HG02642 (cell line): ENCODE results near the gene PKHD1.

Source experiments
- ATAC-seq: cut with Tn5 transposase; IDR thresholded peaks from one replicate; pipeline ENCODE4 v1.9.1; 2021; ENCODE audit warnings: mild to moderate bottlenecking; ENCODE audit not compliant: unreplicated experiment, poor library complexity

The PKHD1 gene

GRCh38 chr6:52046456-52046855 is 41.0 kb downstream of the PKHD1 start:
- no peak for ATAC-seq

- no peak for ATAC-seq
Observed at GRCh38 chr6:52045481-52045880, 41.9 kb downstream of the PKHD1 start.

- ATAC-seq, result no peak
Observed at GRCh38 chr6:52045033-52045432, 42.4 kb downstream of the PKHD1 start.

DNA sequence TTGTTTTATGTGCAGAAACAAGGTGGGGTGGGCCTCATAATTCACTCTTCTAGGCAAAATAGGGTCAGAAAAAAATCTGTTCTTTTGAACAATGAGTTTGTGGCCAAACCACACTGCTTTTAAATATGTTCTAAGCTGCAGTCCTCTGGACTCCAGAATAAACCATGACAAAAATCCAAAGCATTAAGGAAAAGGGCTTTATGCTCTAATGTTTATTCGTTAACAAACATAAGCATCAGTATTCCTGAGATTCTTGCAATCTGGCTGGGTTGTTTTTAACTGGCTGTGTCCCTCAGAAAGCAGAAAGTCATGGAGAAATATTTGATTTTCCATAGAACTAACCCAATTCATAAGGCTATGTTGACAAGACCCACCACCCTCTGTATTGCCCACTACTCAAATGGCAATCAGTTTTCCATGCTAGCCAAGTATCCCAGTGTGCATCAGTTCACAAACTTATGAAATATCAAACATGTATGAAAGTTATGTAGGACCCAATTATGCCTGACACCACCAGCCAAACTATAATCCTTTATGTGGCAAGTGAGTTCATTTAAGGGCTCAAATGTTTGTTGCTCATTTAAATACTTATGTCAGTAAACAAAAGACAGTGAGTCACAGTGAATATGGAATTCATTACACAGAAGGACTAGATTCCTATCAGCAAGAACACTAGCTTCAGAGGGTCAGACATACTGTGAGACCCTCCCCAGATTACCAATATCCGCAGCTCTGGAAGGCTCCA is 45.1 kb downstream of the PKHD1 start:
- no peak for ATAC-seq

- ATAC-seq, result no peak
Observed at GRCh38 chr6:52041134-52041533, 46.3 kb downstream of the PKHD1 start.

DNA sequence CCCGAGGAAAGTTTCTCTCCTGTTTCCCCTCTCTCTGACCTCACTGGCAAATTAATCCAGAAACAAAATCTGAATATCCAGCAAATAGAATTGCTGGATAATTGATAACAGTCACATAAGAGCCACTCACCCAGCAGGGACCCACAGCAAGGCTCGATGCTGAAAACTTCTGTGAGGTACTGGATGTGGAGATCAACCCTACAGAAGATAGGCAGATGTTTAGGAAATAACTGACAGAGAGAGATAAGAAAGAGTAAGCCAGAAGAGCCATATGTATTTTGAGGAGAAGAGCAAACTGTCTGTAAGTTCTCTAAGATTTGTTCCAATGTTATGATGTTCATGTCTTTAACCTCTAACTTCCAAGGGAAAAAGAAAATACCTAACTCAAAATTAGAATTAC is 59.7 kb downstream of the PKHD1 start:
- ATAC-seq, result no peak

GRCh38 chr6:52024451-52025068 is 62.9 kb downstream of the PKHD1 start:
- no peak for ATAC-seq

- no peak for ATAC-seq
Observed at GRCh38 chr6:52022675-52023074, 64.7 kb downstream of the PKHD1 start.

GRCh38 chr6:52020945-52021570 is 66.4 kb downstream of the PKHD1 start:
- ATAC-seq, result no peak

DNA sequence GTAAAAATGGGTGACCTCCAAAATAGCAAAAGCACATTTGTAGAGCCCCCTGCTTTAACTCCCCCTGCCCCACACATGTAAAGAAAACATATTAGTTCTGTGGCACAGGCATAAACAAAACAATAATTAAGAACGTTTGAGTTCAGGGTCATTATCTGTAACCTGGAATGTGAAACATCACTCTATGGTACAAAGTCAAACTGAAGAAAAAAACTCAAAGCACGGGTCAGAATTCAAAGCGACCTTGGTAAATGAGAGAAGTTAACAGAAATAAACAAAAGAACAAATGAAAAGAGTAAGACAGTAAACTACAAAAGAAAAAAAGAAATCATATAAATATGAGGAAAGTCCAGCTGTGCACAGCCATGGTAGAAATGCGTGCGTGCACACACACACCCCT is 67.5 kb downstream of the PKHD1 start:
- no peak for ATAC-seq

- no peak for ATAC-seq
Observed at GRCh38 chr6:52019092-52019491, 68.3 kb downstream of the PKHD1 start.

DNA sequence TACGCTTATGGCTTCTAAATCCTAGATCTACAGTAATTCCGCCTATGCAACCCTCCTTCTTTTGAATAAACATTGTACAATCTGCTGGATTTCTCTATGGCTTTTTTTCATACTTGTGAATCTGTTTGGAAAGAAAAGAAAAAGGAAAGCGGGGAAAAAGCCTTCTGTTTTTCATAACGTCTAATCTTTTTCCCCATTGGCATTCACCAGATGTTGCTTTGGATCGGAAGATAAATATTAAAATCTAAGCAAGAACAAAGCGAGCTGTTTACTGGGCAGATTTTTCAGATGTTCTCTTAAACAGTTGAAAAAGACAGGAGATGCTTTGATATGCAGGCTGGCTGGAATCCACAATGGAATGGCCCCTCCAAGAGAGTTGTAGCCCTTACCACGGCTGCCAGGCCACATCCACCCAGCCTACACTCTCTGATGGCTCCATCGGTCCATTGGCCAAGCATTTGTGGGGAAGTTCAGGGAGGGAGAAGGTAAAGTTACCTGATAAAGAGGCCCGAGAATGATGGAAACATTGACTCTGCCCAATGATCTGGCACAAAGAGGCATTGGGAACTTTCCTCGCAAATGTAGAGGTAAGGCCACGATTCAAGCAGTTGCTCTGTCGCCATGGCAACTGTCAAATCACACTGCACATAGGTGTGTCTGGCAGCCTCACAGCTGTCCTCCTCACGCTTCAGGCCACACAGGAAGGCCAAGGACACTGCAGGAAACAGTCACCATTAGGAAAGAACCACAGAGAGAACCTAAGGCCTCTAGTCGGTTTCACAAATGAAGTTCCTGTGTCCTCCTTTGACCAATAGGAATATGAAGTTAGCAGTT is 70.3 kb downstream of the PKHD1 start:
- no peak for ATAC-seq

DNA sequence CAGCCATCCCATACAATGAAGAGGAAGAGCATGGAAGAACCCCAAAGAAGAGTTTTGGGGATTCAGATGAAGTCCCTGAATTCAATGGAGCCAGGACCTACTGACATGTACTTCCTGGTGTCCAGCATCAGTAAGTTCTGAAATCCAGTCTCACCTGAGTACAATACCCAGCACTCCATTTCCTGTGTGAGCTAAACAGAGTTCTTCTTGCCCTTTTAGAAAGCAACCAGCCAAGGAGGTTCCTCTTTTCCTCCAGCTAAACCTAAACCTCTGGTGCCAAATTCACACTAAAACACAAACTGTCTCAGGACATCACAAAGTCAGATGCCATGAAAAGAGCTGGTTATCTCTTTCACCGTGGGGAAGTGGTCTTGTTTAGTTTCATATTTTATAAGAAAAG is 71.5 kb downstream of the PKHD1 start:
- ATAC-seq, result no peak

GRCh38 chr6:52014391-52014790 is 73.0 kb downstream of the PKHD1 start:
- no peak for ATAC-seq

DNA sequence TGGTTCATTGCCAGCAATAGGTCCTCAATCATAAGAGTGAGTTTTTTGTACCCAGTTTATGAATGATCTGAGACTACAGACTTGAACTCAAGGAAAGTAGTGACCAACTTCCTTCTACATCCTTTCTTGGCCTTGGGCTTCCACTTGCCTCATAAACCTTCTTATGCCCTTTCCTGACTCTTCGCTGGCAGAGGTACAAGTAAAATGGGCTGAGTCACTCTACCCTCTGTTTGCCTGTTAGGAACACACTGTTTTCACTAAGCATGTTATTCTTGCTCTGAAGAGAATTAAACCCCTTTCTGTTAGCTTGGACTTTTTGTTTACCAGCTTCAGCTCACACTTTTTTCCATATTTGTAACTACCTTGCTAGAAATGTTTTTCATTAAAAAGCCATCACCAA is 74.4 kb downstream of the PKHD1 start:
- no peak for ATAC-seq

- ATAC-seq, result no peak
Observed at GRCh38 chr6:52012582-52012981, 74.8 kb downstream of the PKHD1 start.

- no peak for ATAC-seq
Observed at GRCh38 chr6:52010806-52011205, 76.6 kb downstream of the PKHD1 start.

GRCh38 chr6:52010145-52010544 is 77.3 kb downstream of the PKHD1 start:
- ATAC-seq, result no peak

DNA sequence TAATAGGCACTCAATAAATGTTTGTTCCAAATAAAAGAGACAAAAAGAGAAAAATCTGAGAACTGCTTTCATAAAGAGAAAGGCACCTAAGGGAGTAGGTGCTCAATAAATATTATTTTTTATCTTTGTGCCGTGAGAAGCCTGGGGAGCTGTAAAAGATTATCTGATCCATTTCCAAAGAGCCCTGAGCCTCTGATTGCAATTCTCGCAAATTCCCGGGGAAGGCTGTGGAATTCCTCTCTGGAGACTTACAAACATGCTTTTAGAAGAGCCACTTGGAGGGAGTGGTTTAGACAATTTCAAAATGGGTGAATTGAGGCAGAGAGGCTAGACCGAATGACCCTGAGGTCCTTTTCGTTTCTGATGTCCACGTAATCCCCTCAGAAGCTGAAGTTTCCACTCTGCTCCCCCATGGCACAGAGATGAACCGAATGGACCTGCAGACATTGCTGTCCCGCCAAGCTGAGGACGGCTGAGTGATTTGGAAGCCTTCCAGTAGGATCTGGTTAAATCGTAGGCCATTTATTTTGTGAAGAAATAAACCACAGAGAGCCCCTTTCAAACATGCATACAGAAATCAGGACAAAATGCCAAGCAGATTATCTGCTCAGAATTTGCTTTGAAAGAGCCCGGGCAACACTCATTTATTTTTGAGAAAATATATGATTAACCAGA is 77.8 kb downstream of the PKHD1 start:
- ATAC-seq, result no peak

GRCh38 chr6:52000064-52000463 is 87.3 kb downstream of the PKHD1 start:
- no peak for ATAC-seq
